H7 (cell line): ENCODE results near the gene KCNK2. TPM values are rescaled to one million over a fixed set of nuclear protein-coding genes. Genes with fewer than 3 reads are reported as not detected.
"Not testable (repeated sequence)": the region's sequence is repeated elsewhere in the genome, so short reads cannot be mapped to it uniquely, and the experiment has no call there.

Experiments used
- DNase-seq: peaks from one replicate; pipeline ENCODE4 v3.0.0; 2012
- H3K27me3 ChIP-seq: 2 replicates; pipeline ENCODE4 v1.6.0; 2011; ENCODE audit warnings: mild to moderate bottlenecking, low read length; ENCODE audit not compliant: control insufficient read depth, insufficient read depth
- H3K36me3 ChIP-seq: replicated peaks from 2 replicates; pipeline ENCODE4 v1.5.1; 2011; ENCODE audit warnings: low read length; ENCODE audit not compliant: control insufficient read depth, insufficient read depth
- H3K4me3 ChIP-seq: 2 replicates; pipeline ENCODE4 v1.5.1; 2011; ENCODE audit warnings: low read depth, mild to moderate bottlenecking, control low read depth, low read length, moderate library complexity; ENCODE audit not compliant: insufficient read depth
- total RNA-seq: library from RNA; depleted of rRNA; stranded (reverse); fragments of >200 nt; shearing (Covaris generic); gene quantifications from 2 replicates; pipeline ENCODE4 v1.2.3, GENCODE V29; 2014

KCNK2 gene
- total RNA-seq, 1 experiment from 2014 or later: 0.31 TPM

DNA sequence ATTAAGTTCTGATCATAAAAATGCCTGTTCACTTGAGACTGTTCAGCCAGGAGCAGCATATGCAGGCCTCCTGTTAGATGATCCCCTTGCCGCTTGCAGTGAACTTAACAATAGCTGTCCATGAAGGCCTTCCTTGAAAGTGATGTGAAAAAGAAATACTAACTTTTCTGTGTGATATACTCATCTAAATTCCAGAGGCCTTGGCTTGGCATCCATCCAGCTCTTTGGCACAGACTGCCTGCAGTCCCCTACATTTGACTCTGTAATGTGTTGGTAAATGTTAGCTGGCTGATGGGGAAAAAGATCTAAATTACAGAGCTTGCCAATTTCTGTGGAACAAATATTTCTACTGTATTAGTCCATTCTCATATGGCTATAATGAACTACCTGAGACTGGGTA, 73.7 kb downstream of the KCNK2 start:
- H3K36me3 ChIP-seq: no peaks in the 10 kb centered on the region
- DNase-seq: no peak

DNA sequence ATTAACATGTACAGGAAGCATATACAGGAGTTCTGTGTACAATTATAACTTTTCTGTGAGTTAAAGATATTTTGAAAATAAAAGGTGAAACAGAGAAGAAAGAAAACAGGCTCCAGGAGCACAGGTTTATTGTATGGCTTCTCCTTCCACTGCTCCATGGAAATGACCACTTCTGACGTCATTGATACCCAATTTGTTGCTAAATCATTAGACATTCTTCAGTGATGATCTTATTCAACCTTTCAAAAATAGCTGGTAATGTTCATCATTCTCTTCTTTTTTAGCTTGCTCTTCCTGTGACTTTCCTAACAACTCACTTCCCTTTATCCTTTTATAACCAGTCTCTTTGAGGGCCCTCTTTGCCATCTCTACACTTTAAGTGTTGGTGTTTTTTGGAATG, 77.8 kb downstream of the KCNK2 start:
- Histone ChIP-seq H3K4me3 (no peak overlapping the region), H3K27me3 (no peaks in the 10 kb centered on the region), H3K36me3 (no peaks in the 10 kb centered on the region)
- no peak for DNase-seq

More for the DNA sequence above, 73.7 kb downstream of the KCNK2 start:
- Histone ChIP-seq H3K4me3 (no peak overlapping the region), H3K27me3 (no peaks in the 10 kb centered on the region)

DNA sequence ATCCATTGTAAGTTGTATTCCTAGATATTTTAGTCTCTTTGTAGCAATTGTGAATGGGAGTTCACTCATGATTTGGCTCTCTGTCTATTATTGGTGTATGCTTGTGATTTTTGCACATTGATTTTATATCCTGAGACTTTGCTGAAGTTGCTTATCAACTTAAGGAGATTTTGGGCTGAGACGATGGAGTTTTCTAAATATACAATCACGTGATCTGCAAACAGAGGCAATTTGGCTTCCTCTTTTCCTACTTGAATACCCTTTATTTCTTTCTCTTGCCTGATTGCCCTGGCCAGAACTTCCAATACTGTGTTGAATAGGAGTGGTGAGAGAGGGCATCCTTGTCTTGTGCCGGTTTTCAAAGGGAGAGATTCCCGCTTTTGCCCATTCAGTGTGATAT, 80.6 kb downstream of the KCNK2 start:
- not testable (repeated sequence) for H3K36me3 ChIP-seq, H3K4me3 ChIP-seq, DNase-seq, H3K27me3 ChIP-seq

DNA sequence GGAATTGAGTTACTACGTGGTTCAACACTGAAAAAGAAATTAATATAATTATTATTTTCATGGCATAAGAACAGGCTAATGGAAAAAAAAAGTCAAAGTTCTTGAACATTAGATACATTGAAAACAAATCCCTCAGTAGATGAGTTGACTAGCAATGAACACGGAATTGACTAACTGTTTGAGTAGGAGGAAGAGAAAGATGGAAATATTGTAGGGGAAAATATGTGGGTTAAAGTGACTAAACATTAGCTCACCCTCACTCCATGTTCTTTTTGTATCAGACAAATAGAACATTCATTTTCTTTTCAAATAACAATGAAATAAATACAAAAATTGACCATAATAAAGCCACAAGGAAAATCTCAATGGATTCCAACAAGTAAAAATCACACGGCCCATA, 84.3 kb downstream of the KCNK2 start:
- Histone ChIP-seq H3K27me3 (no peaks in the 10 kb centered on the region), H3K4me3 (no peak overlapping the region), H3K36me3 (no peaks in the 10 kb centered on the region)
- no peak for DNase-seq

DNA sequence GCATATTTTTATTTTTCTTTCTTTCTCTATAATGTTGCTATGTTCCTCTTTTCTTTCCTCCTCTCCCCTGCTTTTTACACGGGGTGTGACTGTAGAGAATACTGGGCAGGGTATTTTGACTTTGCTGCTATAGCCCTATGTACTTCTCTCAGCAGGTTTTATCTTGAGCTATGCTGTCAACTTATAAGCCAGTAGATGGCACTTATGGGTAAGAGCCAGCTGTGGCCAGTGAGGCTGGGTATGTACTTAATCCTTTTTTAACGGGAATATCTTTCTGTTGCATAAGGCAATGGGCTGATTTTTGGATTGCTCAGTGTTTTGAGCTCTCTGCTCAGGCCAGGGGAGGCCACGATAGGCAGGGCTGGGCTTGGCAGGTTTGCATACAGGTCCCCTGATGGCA, 99.0 kb downstream of the KCNK2 start:
- no peak for DNase-seq
- H3K27me3 ChIP-seq: no peaks in the 10 kb centered on the region
- no peak overlapping the region for H3K4me3 ChIP-seq
- H3K36me3 ChIP-seq: no peaks in the 10 kb centered on the region

DNA sequence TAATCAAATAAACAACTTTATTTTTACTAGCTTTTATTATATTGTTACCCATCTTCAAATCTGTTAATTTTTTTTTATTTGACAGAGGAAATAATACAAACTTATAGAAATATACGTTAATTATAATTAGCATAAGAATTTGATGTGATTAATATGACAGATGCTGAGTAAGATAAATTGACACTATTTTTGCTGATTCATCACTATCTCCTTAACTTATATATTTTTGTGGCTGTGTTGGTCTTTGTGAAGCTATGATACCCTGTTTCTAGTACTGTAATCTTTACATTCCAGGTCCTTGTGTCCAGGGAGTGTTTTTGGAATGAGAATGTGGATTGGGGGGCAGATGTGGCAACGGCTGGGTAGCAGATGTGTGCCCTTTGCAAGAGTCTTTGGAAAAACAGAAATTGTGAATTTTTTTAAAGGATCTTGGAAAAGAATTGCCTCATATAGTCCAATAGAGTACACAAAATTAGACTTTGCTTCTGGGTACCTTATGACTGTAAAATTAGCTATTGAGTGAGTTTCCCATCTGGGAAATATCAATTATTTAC, 102.6 kb downstream of the KCNK2 start:
- Histone ChIP-seq H3K4me3 (no peak overlapping the region), H3K36me3 (no peaks in the 10 kb centered on the region), H3K27me3 (no peaks in the 10 kb centered on the region)
- no peak for DNase-seq

DNA sequence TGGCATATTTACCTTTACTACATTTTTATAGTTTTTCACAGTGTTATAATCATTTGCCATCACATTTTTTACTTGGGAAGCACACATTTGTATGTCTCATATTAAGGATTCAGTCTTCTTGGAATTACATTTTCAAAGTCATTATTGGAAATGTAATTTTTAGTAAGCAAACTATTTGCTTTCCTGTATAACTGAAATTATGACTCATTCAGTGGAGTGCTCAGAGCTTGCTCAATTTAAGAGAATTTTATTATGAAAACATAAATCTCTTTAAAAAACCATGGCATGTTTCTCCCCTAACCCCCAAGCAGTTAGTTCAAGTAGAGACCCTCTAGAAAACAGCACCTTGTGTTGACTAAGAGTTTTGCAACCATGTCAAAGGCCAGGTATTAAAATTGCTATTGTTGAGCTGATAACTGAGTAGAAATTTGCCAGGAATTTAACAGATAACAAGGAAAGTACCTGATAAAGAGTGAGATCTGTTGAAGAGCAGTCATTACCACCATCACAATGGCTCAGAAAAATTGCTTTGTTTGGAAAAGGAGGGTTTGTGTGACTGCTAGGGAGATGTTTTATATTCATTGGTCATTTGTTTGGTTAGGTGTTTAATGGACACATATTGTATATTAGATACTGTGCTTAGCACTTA, 105.9 kb downstream of the KCNK2 start:
- Histone ChIP-seq H3K4me3 (no peak overlapping the region), H3K36me3 (no peaks in the 10 kb centered on the region), H3K27me3 (no peaks in the 10 kb centered on the region)
- DNase-seq: no peak

DNA sequence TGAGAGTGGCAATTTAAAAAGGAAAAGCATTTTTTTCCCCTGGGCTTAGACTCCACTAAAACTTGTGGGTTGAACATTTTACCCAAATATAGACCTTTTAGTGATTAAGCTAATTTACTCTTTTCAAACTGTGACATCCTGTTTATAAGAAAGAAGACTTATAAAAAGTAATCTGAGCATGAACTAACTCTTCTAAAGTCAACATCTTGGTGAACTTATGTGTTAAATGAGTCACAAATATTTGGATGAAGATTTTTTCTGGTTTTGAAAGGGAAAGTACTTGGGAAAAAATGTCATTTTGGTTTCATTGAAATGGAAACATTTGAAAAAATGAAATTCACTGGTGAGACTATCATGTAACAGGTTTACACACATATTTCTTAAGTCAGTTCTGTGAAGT, 109.8 kb downstream of the KCNK2 start:
- H3K27me3 ChIP-seq: no peaks in the 10 kb centered on the region
- H3K4me3 ChIP-seq: no peak overlapping the region
- DNase-seq: no peak
- H3K36me3 ChIP-seq: no peaks in the 10 kb centered on the region

DNA sequence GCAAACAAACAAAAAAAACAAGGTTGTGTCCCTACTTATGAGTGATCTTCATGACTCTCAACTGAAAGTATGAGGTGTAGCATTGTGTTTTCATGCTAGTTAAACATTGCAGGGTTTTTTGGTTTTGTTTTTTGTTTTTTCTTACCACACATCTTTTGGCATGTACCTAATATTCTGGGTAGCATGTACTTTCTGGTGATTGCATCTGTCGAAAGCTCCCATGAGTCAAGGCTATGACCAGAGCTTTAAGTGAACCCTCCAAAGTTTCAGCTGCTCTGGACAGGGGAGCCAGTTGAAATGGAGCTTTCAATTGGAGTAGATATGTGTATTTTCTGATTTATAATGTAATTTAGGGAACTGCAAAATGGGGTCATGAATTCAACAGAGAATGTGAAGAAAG, 115.5 kb downstream of the KCNK2 start:
- no peak for DNase-seq
- Histone ChIP-seq H3K4me3 (no peak overlapping the region), H3K36me3 (no peaks in the 10 kb centered on the region), H3K27me3 (no peaks in the 10 kb centered on the region)

DNA sequence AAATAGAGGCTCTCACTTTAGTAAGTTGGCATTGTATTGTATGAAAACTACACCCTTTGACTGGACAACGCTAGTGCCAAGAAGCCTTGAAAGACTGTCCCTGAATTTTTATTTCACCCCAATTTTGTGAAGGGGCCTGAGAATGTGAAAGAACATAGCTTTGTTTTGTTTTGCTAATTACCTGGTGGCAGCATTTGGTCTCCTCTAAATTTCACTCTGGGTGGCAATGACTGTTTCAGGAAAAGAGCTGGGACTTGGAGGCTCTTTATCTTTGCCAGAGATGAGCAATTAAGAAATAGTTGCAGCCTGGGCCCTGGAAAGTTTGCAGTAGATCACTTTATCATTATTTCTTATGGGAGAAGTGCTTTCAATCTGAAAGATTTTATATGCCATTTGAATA, 117.6 kb downstream of the KCNK2 start:
- no peaks in the 10 kb centered on the region for H3K36me3 ChIP-seq
- no peaks in the 10 kb centered on the region for H3K27me3 ChIP-seq
- no peak overlapping the region for H3K4me3 ChIP-seq
- DNase-seq: no peak

DNA sequence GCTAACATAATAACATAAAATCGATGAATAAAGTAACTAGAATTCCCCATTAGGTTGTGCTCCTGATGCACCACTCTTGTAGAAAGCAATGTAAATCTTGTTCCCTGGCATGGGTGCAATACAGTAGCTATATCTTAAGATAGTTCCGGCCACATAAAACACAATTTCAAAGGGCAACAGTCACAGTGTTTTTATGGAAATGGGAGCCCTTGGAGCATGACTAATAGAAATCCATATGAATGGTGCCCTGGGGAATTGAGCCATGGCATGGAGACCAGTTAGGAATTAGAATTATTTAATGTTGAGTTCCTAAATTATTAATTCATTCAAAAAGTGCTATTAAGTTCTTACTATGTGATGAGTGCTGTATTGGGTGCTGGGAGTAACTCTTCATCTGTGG, 118.7 kb downstream of the KCNK2 start:
- Histone ChIP-seq H3K36me3 (no peaks in the 10 kb centered on the region), H3K27me3 (no peaks in the 10 kb centered on the region), H3K4me3 (no peak overlapping the region)
- DNase-seq: no peak

DNA sequence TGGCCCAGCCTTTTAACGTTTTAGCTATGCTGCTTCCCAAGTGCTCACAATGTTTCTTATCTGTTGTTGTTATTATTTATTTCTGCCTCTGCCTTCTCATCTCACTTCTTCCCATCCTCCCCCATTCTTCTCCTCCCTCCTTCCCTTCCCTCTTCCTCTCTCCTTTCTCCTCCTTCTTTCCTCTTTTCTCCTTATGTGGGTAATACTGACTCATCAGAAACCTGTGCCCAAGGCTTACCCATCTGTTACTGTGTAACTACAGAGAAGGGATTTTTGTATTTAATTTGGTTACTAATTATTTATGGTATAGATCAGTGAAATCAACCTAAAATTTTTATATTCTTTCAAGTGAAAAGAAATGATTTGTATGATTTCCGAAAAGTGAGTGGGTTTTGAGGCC, 120.3 kb downstream of the KCNK2 start:
- Histone ChIP-seq H3K27me3 (no peaks in the 10 kb centered on the region), H3K4me3 (no peak overlapping the region), H3K36me3 (no peaks in the 10 kb centered on the region)
- no peak for DNase-seq

DNA sequence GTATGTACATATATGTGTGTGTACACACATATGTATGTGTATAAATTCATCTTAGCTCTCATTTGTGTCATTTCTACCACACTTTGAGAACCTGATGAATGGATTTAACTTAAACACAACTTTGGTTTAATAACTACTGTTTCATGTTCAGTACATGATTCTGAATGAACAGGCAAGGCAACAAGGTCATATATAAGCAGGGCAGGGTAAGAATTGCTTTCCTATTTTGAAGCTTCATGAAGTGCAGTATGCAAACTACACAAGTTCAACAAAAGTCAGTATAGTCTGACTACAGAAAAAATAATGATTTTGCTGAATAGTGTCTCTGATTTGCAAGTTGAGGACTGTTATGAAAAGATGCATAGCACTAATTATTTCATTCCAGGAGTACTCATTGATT, 127.6 kb downstream of the KCNK2 start:
- H3K4me3 ChIP-seq: no peak overlapping the region
- no peak for DNase-seq
- H3K27me3 ChIP-seq: no peaks in the 10 kb centered on the region
- H3K36me3 ChIP-seq: no peaks in the 10 kb centered on the region

DNA sequence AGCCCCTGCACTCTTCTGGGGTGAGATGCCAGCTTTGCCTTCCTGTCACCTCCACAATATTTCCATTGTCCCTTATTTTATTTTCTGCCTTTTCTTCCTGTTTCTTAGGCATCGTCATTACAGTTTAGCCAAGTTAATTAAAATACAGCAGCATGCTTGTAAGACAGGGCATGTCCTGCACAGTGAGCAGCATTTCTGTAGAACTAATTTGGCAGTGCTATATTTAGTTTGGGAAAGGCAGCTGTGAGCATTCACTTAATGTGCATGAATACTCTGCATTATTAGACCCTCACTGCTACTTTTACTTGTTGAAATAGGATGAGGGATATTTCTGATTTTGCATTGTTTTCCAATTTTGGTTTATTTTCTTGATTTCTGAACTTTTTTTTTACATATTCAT, 133.3 kb downstream of the KCNK2 start:
- DNase-seq: no peak
- H3K4me3 ChIP-seq: no peak overlapping the region
- H3K27me3 ChIP-seq: no peaks in the 10 kb centered on the region
- no peaks in the 10 kb centered on the region for H3K36me3 ChIP-seq

DNA sequence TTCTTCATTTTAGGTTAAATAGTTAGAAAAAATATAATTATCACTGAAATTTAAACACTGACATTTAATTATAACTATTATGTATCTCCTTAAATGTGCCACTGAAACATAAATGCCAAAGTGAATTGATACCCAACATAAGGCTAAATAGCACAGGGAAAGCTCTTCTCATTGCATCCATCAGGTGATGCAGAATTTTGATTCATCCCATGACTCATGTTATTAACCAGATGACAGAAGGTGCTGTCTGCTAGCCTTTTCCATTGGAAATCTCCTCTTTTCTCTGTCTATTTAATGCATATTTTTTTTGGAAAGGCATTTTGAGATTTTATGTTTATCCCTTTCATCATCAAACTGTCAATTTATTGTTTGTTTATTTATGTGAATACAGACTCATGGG, 136.8 kb downstream of the KCNK2 start:
- no peaks in the 10 kb centered on the region for H3K27me3 ChIP-seq
- no peak for DNase-seq

DNA sequence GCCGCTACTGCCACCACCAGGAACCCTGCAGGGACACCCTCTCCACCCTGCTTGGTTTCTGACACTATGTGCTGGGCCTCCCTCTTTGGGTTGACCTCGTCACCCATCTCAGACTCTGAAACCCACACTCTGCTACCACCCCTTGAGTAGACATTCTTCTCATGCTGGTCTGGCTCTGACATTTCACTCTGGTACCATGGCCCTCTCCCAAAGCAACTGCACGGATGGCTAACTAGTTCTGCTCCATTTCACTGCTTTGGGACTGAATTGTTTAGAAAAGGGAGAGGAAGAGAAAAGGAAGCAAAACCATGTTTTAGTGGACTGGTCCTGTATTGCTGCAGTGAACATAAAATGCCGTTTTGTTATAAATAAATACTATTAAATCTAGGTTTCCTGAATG, 137.8 kb downstream of the KCNK2 start:
- H3K27me3 ChIP-seq: no peaks in the 10 kb centered on the region
- no peaks in the 10 kb centered on the region for H3K36me3 ChIP-seq
- H3K4me3 ChIP-seq: no peak overlapping the region
- DNase-seq: no peak

More for the DNA sequence above, 136.8 kb downstream of the KCNK2 start:
- no peak overlapping the region for H3K4me3 ChIP-seq
- H3K36me3 ChIP-seq: no peaks in the 10 kb centered on the region
